H9 (cell line): Measurements from ENCODE around the gene MVB12A. TPM values are rescaled to one million over a fixed set of nuclear protein-coding genes. Genes with fewer than 3 reads are reported as not detected.

ENCODE experiments used
- DNase-seq: peaks from one replicate; pipeline ENCODE4 v3.0.0-alpha.2; 2017
- H2AFZ ChIP-seq: one replicate; pipeline ENCODE4 v1.6.1; 2013; ENCODE audit warnings: mild to moderate bottlenecking, low read length, control low read depth, moderate library complexity
- H2AK5ac ChIP-seq: 2 replicates; pipeline ENCODE4 v1.6.1; 2013; ENCODE audit warnings: low read length, control low read depth, mixed read lengths; ENCODE audit not compliant: insufficient read length
- H2BK120ac ChIP-seq: one replicate; pipeline ENCODE4 v1.6.1; 2013; ENCODE audit warnings: low read depth, mild to moderate bottlenecking, low read length, control low read depth, inconsistent platforms; ENCODE audit not compliant: poor library complexity, severe bottlenecking
- H2BK12ac ChIP-seq: 2 replicates; pipeline ENCODE4 v1.6.1; 2013; ENCODE audit warnings: low read length, control low read depth, mixed read lengths, low read depth; ENCODE audit not compliant: insufficient read length
- H2BK15ac ChIP-seq: 2 replicates; pipeline ENCODE4 v1.6.1; 2013; ENCODE audit warnings: low read depth, low read length, control low read depth
- H2BK20ac ChIP-seq: one replicate; pipeline ENCODE4 v1.6.1; 2013; ENCODE audit warnings: low read depth, mild to moderate bottlenecking, low read length, control low read depth, inconsistent platforms; ENCODE audit not compliant: poor library complexity, severe bottlenecking
- H2BK5ac ChIP-seq: 2 replicates; pipeline ENCODE4 v1.6.1; 2013; ENCODE audit warnings: low read length, control low read depth, mixed read lengths; ENCODE audit not compliant: insufficient read length
- H3K14ac ChIP-seq: 2 replicates; pipeline ENCODE4 v1.6.1; 2013; ENCODE audit warnings: low read length, control low read depth; ENCODE audit not compliant: insufficient read depth
- H3K18ac ChIP-seq: 2 replicates; pipeline ENCODE4 v1.6.1; 2013; ENCODE audit warnings: low read depth, mild to moderate bottlenecking, mixed read lengths, low read length, control low read depth; ENCODE audit not compliant: insufficient read length
- H3K23ac ChIP-seq: 2 replicates; pipeline ENCODE4 v1.6.1; 2013; ENCODE audit warnings: low read length, control low read depth, mixed read lengths, low read depth; ENCODE audit not compliant: insufficient read length
- H3K23me2 ChIP-seq: 2 replicates; pipeline ENCODE4 v1.6.1; 2013; ENCODE audit warnings: low read depth, mild to moderate bottlenecking, mixed read lengths, low read length, control low read depth; ENCODE audit not compliant: insufficient read length, poor library complexity, severe bottlenecking
- H3K27ac ChIP-seq: 2 replicates; pipeline ENCODE4 v1.5.1; 2013; ENCODE audit warnings: low read length, control low read depth, mixed read lengths, low read depth; ENCODE audit not compliant: insufficient read length
- H3K27me3 ChIP-seq: 2 replicates; pipeline ENCODE4 v1.6.1; 2013; ENCODE audit warnings: low read length, control low read depth, inconsistent platforms; ENCODE audit not compliant: insufficient read depth
- H3K4ac ChIP-seq: 2 replicates; pipeline ENCODE4 v1.6.1; 2013; ENCODE audit warnings: low read depth, mild to moderate bottlenecking, control low read depth, inconsistent platforms, low read length, moderate library complexity
- H3K4me1 ChIP-seq: 2 replicates; pipeline ENCODE4 v1.6.1; 2013; ENCODE audit warnings: low read length, control low read depth, inconsistent platforms; ENCODE audit not compliant: insufficient read depth
- H3K4me2 ChIP-seq: 2 replicates; pipeline ENCODE4 v1.6.1; 2013; ENCODE audit warnings: low read length, control low read depth, mixed read lengths; ENCODE audit not compliant: insufficient read length, insufficient read depth
- H3K56ac ChIP-seq: 2 replicates; pipeline ENCODE4 v1.6.1; 2013; ENCODE audit warnings: low read depth, mild to moderate bottlenecking, mixed read lengths, low read length, control low read depth; ENCODE audit not compliant: insufficient read length
- H3K79me1 ChIP-seq: 2 replicates; pipeline ENCODE4 v1.6.1; 2013; ENCODE audit warnings: low read depth, mild to moderate bottlenecking, moderate library complexity, low read length, control low read depth, inconsistent platforms; ENCODE audit not compliant: insufficient read depth, poor library complexity, severe bottlenecking
- H3K79me2 ChIP-seq: 2 replicates; pipeline ENCODE4 v1.6.1; 2013; ENCODE audit warnings: low read length, control low read depth, inconsistent platforms; ENCODE audit not compliant: insufficient read depth
- H3K9ac ChIP-seq: 2 replicates; pipeline ENCODE4 v1.6.1; 2013; ENCODE audit warnings: low read length, control low read depth, mixed read lengths; ENCODE audit not compliant: insufficient read length; ENCODE audit errors: extremely low read depth
- H3K9me3 ChIP-seq: one replicate; pipeline ENCODE4 v1.6.1; 2013; ENCODE audit warnings: low read depth, low read length, inconsistent platforms; ENCODE audit not compliant: control insufficient read depth
- H3T11ph ChIP-seq: one replicate; pipeline ENCODE4 v1.6.1; 2013; ENCODE audit warnings: mild to moderate bottlenecking, low read length, control low read depth, inconsistent platforms
- H4K20me1 ChIP-seq: one replicate; pipeline ENCODE4 v1.6.1; 2013; ENCODE audit not compliant: control insufficient read depth, insufficient read length, insufficient read depth
- H4K5ac ChIP-seq: 2 replicates; pipeline ENCODE4 v1.6.1; 2013; ENCODE audit warnings: low read depth, mild to moderate bottlenecking, mixed read lengths, low read length, control low read depth; ENCODE audit not compliant: insufficient read length
- H4K8ac ChIP-seq: replicated peaks from 2 replicates; pipeline ENCODE4 v1.6.1; 2013; ENCODE audit warnings: low read length, control low read depth, mixed read lengths, low read depth; ENCODE audit not compliant: insufficient read length
- H4K91ac ChIP-seq: 2 replicates; pipeline ENCODE4 v1.6.1; 2013; ENCODE audit warnings: low read depth, mild to moderate bottlenecking, moderate library complexity, mixed read lengths, low read length, control low read depth; ENCODE audit not compliant: insufficient read length
- H3K27ac Mint-ChIP-seq, 3 experiments: 2 replicates in 2 of 3; 3 replicates in 1 of 3; pipeline ENCODE4 v1.8.0; 2020 to 2021; ENCODE audit warnings: mixed read lengths in 3 of 3, mild to moderate bottlenecking in 1 of 3, moderate library complexity in 1 of 3
- H3K27me3 Mint-ChIP-seq: 2 replicates; pipeline ENCODE4 v1.8.0; 2021; ENCODE audit warnings: low read depth, mild to moderate bottlenecking, moderate library complexity, mixed read lengths
- H3K36me3 Mint-ChIP-seq, 3 experiments: 2 replicates in 2 of 3; 3 replicates in 1 of 3; pipeline ENCODE4 v1.8.0; 2020 to 2021; ENCODE audit warnings: low read depth in 3 of 3, mixed read lengths in 3 of 3; ENCODE audit not compliant: insufficient read depth in 1 of 3
- H3K4me1 Mint-ChIP-seq, 2 experiments: 2 replicates each; pipeline ENCODE4 v1.8.0; 2020; ENCODE audit warnings: mixed read lengths in 2 of 2
- H3K4me3 Mint-ChIP-seq, 2 experiments: 2 replicates in 1 of 2; 3 replicates in 1 of 2; pipeline ENCODE4 v1.8.0; 2020 to 2021; ENCODE audit warnings: mild to moderate bottlenecking in 2 of 2, mixed read lengths in 2 of 2, moderate library complexity in 1 of 2
- H3K9me3 Mint-ChIP-seq, 2 experiments: 2 replicates in 1 of 2; 3 replicates in 1 of 2; pipeline ENCODE4 v1.8.0; 2020; ENCODE audit warnings: mild to moderate bottlenecking in 2 of 2, mixed read lengths in 2 of 2, moderate library complexity in 1 of 2
- WGBS: extraction: QIAGEN DNeasy Blood & Tissue Kit; methylation state at CpG from one replicate; pipeline ENCODE4 v1.1.7; 2013; ENCODE audit warnings: missing lambda C conversion rate, low lambda C conversion rate, mixed read lengths; ENCODE audit not compliant: insufficient read length; ENCODE audit errors: extremely low coverage; 5-methylcytosine and 5-hydroxymethylcytosine counted together
- total RNA-seq: library from RNA; stranded (reverse); gene quantifications from 2 replicates; pipeline ENCODE4 v1.2.1, GENCODE V29; 2021
- TF ChIP-seq, protein P1 (sequence below): fragments of 200-600 bp; sonication (generic); conservative IDR thresholded peaks from 3 replicates; pipeline ENCODE4 v1.8.0; 2021; ENCODE audit warnings: antibody characterized with exemption, mild to moderate bottlenecking

The MVB12A gene
- total RNA-seq, 1 experiment from 2014 or later = 50.4 TPM

DNA sequence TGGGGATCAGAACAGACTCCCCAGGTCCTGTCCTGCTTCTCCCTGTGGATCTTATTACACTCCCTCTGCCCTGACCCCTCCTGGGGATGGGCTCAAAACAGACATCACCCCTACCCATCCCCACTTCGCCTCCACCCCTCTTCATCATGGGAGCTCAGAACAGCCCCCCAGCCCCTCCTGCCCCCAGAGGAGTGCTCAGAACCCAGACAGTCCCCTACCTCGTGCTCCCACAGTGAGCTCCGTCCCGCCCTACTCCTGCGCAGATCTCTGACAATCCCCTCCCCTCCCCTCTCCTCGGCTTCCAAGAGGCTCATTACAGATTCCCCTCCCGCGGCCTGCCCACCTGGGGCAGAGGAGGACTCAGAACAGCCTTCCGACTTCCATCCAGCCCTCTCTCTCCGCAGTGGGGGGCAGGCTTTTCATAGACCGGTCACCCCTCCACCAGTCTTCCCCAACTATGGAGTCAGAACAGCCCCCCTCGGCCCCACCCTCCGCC, 34.8 kb downstream of the MVB12A start:
- no peak overlapping the region for H2AFZ ChIP-seq
- H3K14ac ChIP-seq = no peak overlapping the region
- H4K8ac ChIP-seq = no peak overlapping the region
- no peak overlapping the region for H2BK12ac ChIP-seq
- peak; percentile 56 for DNase-seq
- H3K4ac ChIP-seq = no peak overlapping the region
- no peak overlapping the region for H2AK5ac ChIP-seq
- peak overlapping the region; percentile 34 to 80 for H3K4me3 Mint-ChIP-seq
- no peak overlapping the region for H3K23ac ChIP-seq
- no peak overlapping the region for H4K91ac ChIP-seq
- no peaks in the 10 kb centered on the region for H3K23me2 ChIP-seq
- H3K4me1 ChIP-seq = no peaks in the 10 kb centered on the region
- H3K27me3 ChIP-seq = peaks cover 3% of the 10 kb centered on the region; the same call in 1 of the 2 replicates
- no CpG with 5 or more reads among the region's 13 CpGs for WGBS
- H3K4me1 Mint-ChIP-seq = peaks cover 7 to 14% of the 10 kb centered on the region in 2 experiments
- no peak overlapping the region for H4K5ac ChIP-seq
- H3K9me3 ChIP-seq = no peaks in the 10 kb centered on the region
- H3K56ac ChIP-seq = no peak overlapping the region
- no peak overlapping the region for H2BK5ac ChIP-seq
- no peaks in the 10 kb centered on the region for H3K79me2 ChIP-seq
- H3K18ac ChIP-seq = no peak overlapping the region
- H2BK120ac ChIP-seq = no peak overlapping the region
- no peak overlapping the region for H2BK20ac ChIP-seq
- TF ChIP-seq, protein P1, sequence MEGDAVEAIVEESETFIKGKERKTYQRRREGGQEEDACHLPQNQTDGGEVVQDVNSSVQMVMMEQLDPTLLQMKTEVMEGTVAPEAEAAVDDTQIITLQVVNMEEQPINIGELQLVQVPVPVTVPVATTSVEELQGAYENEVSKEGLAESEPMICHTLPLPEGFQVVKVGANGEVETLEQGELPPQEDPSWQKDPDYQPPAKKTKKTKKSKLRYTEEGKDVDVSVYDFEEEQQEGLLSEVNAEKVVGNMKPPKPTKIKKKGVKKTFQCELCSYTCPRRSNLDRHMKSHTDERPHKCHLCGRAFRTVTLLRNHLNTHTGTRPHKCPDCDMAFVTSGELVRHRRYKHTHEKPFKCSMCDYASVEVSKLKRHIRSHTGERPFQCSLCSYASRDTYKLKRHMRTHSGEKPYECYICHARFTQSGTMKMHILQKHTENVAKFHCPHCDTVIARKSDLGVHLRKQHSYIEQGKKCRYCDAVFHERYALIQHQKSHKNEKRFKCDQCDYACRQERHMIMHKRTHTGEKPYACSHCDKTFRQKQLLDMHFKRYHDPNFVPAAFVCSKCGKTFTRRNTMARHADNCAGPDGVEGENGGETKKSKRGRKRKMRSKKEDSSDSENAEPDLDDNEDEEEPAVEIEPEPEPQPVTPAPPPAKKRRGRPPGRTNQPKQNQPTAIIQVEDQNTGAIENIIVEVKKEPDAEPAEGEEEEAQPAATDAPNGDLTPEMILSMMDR = no peak
- H3K36me3 Mint-ChIP-seq = peaks cover 0 to 2% (median 0%) of the 10 kb centered on the region in 3 experiments; a peak in 2 of 7 replicates
- H3K27ac ChIP-seq = no peak overlapping the region
- no peak overlapping the region for H2BK15ac ChIP-seq
- H3K79me1 ChIP-seq = no peaks in the 10 kb centered on the region
- H3K4me2 ChIP-seq = peak overlapping the region; percentile 38
- H3K9me3 Mint-ChIP-seq = peaks cover 0 to 5% of the 10 kb centered on the region in 2 experiments; a peak in 1 of 5 replicates
- peaks cover 67% of the 10 kb centered on the region for H3K27me3 Mint-ChIP-seq
- H3K27ac Mint-ChIP-seq = no peak overlapping the region
- H3T11ph ChIP-seq = no peak overlapping the region
- no peak overlapping the region for H3K9ac ChIP-seq
- H4K20me1 ChIP-seq = peaks cover 4% of the 10 kb centered on the region
